ENCODE results near the gene HAP1.

DNA sequence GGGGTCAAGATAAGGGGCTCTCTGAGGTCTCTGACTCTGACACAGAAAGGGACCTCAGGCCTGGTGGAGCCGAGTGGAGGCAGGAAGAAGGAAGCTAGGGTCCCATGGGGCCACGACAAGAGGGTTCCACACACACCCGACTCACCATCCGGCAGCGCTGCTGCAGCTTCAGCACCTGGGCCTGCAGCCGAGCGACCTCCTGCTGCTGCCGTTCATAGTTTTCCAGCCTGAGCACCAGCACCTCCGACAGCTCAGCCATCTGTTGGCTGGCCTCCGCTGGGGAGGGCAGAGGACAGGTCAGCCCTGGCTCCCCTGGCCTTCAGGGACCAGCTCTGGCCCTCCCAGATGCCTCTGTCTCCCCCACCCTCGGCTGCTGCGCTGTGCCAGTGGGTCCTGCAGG is 6.4 kb downstream of the HAP1 start:
- TF ChIP-seq, protein P1, sequence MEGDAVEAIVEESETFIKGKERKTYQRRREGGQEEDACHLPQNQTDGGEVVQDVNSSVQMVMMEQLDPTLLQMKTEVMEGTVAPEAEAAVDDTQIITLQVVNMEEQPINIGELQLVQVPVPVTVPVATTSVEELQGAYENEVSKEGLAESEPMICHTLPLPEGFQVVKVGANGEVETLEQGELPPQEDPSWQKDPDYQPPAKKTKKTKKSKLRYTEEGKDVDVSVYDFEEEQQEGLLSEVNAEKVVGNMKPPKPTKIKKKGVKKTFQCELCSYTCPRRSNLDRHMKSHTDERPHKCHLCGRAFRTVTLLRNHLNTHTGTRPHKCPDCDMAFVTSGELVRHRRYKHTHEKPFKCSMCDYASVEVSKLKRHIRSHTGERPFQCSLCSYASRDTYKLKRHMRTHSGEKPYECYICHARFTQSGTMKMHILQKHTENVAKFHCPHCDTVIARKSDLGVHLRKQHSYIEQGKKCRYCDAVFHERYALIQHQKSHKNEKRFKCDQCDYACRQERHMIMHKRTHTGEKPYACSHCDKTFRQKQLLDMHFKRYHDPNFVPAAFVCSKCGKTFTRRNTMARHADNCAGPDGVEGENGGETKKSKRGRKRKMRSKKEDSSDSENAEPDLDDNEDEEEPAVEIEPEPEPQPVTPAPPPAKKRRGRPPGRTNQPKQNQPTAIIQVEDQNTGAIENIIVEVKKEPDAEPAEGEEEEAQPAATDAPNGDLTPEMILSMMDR (conservative IDR thresholded peaks at IDR 0.05) = no peak
- TF ChIP-seq ZFX (IDR thresholded peaks at IDR 0.05) = no peak

Measured in C4-2B (cell line).